HepG2 (cell line): Measurements from ENCODE around the gene CIAPIN1. TPM values are rescaled to one million over a fixed set of nuclear protein-coding genes. Genes with fewer than 3 reads are reported as not detected.
A peak's percentile ranks its signal among the peaks of the same experiment; 100 is the strongest.

ENCODE experiments used
- ARNT2 ChIP-seq: sonication (generic); formaldehyde crosslinking; IDR thresholded peaks from 2 replicates; pipeline ENCODE4 v1.8.0; 2022; ENCODE audit warnings: mild to moderate bottlenecking, low read depth, missing genetic modification reagents, moderate library complexity
- BRD4 ChIP-seq: sonication (generic); formaldehyde crosslinking; IDR thresholded peaks from 2 replicates; pipeline ENCODE4 v1.4.0; 2020; ENCODE audit warnings: missing genetic modification reagents
- CREB1 ChIP-seq, 2 experiments: fragments of 450-650 bp in 1 of 2; IDR thresholded peaks; 2 replicates each; pipeline ENCODE4 v1.6.1; 2016 to 2017; ENCODE audit warnings: control low read depth in 1 of 2, mild to moderate bottlenecking in 1 of 2, missing compliant biosample characterization in 1 of 2, missing genetic modification characterization in 1 of 2
- HIC2 ChIP-seq: sonication (generic); formaldehyde crosslinking; IDR thresholded peaks from 2 replicates; pipeline ENCODE4 v1.9.0; 2022; ENCODE audit warnings: low read depth, missing genetic modification reagents
- HOXA7 ChIP-seq: sonication (generic); formaldehyde crosslinking; IDR thresholded peaks from 2 replicates; pipeline ENCODE4 v1.8.1; 2022; ENCODE audit warnings: mild to moderate bottlenecking, missing genetic modification reagents, moderate library complexity
- MATR3 ChIP-seq: sonication (generic); formaldehyde crosslinking; IDR thresholded peaks from 2 replicates; pipeline ENCODE4 v1.4.0; 2020; ENCODE audit warnings: missing genetic modification reagents
- MTERF4 ChIP-seq: sonication (generic); formaldehyde crosslinking; IDR thresholded peaks from 2 replicates; pipeline ENCODE4 v1.8.0; 2023; ENCODE audit warnings: mild to moderate bottlenecking, missing genetic modification reagents
- NFKBIZ ChIP-seq: IDR thresholded peaks from 2 replicates; pipeline ENCODE4 v1.6.1; 2018; ENCODE audit warnings: missing genetic modification reagents, missing compliant biosample characterization
- PRDM15 ChIP-seq: sonication (generic); formaldehyde crosslinking; IDR thresholded peaks from 2 replicates; pipeline ENCODE4 v1.4.0; 2020; ENCODE audit warnings: missing genetic modification reagents
- RFXAP ChIP-seq: sonication (generic); formaldehyde crosslinking; IDR thresholded peaks from 2 replicates; pipeline ENCODE4 v1.4.0; 2020; ENCODE audit warnings: missing genetic modification reagents, borderline replicate concordance
- RXRB ChIP-seq: IDR thresholded peaks from 2 replicates; pipeline ENCODE4 v1.6.1; 2016; ENCODE audit warnings: borderline replicate concordance, missing genetic modification reagents, missing compliant biosample characterization
- SRF ChIP-seq: IDR thresholded peaks from 2 replicates; pipeline ENCODE4 v1.6.1; 2011; ENCODE audit warnings: mild to moderate bottlenecking, low read depth, low read length, moderate library complexity
- TBL1XR1 ChIP-seq: fragments of 150-350 bp; IDR thresholded peaks from 2 replicates; pipeline ENCODE4 v1.6.1; 2014; ENCODE audit warnings: borderline replicate concordance, low read length; ENCODE audit not compliant: partially characterized antibody
- YEATS4 ChIP-seq: sonication (generic); formaldehyde crosslinking; IDR thresholded peaks from 2 replicates; pipeline ENCODE4 v1.4.0; 2020; ENCODE audit warnings: missing genetic modification reagents, borderline replicate concordance
- ZFP36L1 ChIP-seq: sonication (generic); formaldehyde crosslinking; IDR thresholded peaks from 2 replicates; pipeline ENCODE4 v1.8.0; 2022; ENCODE audit warnings: mild to moderate bottlenecking, missing genetic modification reagents, moderate library complexity
- ZNF264 ChIP-seq: sonication (generic); formaldehyde crosslinking; IDR thresholded peaks from 2 replicates; pipeline ENCODE4 v1.4.0; 2020; ENCODE audit warnings: missing genetic modification reagents
- ZNF296 ChIP-seq: sonication (generic); formaldehyde crosslinking; conservative IDR thresholded peaks from 2 replicates; pipeline ENCODE4 v1.5.0; 2020; ENCODE audit warnings: mild to moderate bottlenecking, missing genetic modification reagents
- ZNF367 ChIP-seq: sonication (generic); formaldehyde crosslinking; IDR thresholded peaks from 2 replicates; pipeline ENCODE4 v1.4.0; 2020; ENCODE audit warnings: missing genetic modification reagents, borderline replicate concordance
- ZNF546 ChIP-seq: sonication (generic); formaldehyde crosslinking; conservative IDR thresholded peaks from 2 replicates; pipeline ENCODE4 v1.8.1; 2023; ENCODE audit warnings: mild to moderate bottlenecking, missing genetic modification reagents
- ZNF724P ChIP-seq: sonication (generic); formaldehyde crosslinking; IDR thresholded peaks from 2 replicates; pipeline ENCODE4 v1.8.0; 2022; ENCODE audit warnings: missing genetic modification reagents, borderline replicate concordance
- ZNF878 ChIP-seq: sonication (generic); formaldehyde crosslinking; IDR thresholded peaks from 2 replicates; pipeline ENCODE4 v1.8.1; 2023; ENCODE audit warnings: mild to moderate bottlenecking, missing genetic modification reagents, moderate library complexity
- ZSCAN22 ChIP-seq: sonication (generic); formaldehyde crosslinking; IDR thresholded peaks from 2 replicates; pipeline ENCODE4 v1.4.0; 2020; ENCODE audit warnings: mild to moderate bottlenecking, missing genetic modification reagents
- polyA plus RNA-seq, 8 experiments: library from polyadenylated mRNA; depleted of rRNA in 3 of 8; stranded (reverse) in 7 of 8; unstranded in 1 of 8; fragments of >200 nt; fragmentation: Illumina TruSeq in 4 of 8; extraction: Trizol in 4 of 8; gene quantifications; 2 replicates each; pipeline versions ENCODE4 v1.2.1 to v1.2.3, GENCODE V29; 2011 to 2016; ENCODE audit warnings: low read depth in 4 of 8, missing spikeins in 1 of 8, mixed read lengths in 1 of 8; ENCODE audit not compliant: insufficient read depth in 1 of 8
- total RNA-seq, 5 experiments: library from RNA; depleted of rRNA; stranded (reverse); fragments of >200 nt; fragmentation: Illumina TruSeq; extraction: Trizol; gene quantifications; 2 replicates each; pipeline ENCODE4 v1.2.3, GENCODE V29; 2016; ENCODE audit warnings: low read depth in 1 of 5

The CIAPIN1 gene
- total and polyA plus RNA-seq, 2 of the 13 experiments (the other 11 are each of a cell fraction or from before 2014, with no cell fraction given): 69.3 to 89.7 TPM

- TF ChIP-seq PRDM15 (CRISPR knock-in tag) (peak; percentile 43; the same call in 1 of the 2 replicates), TBL1XR1 (no peak), YEATS4 (no peak), ZFP36L1 (no peak), NFKBIZ (CRISPR knock-in tag) (0 out of 2 replicates have a peak, but pooled peaks have one; percentile 40), ARNT2 (no peak), ZNF296 (no peak), ZSCAN22 (CRISPR knock-in tag) (peak; percentile 30; the same call in 1 of the 2 replicates), MATR3 (CRISPR knock-in tag) (no peak), HOXA7 (no peak), RFXAP (no peak), BRD4 (CRISPR knock-in tag) (no peak), CREB1 (IDR thresholded peaks at IDR 0.05) (no peak), CREB1 (CRISPR knock-in tag; IDR thresholded peaks at IDR 0.05) (no peak), ZNF367 (CRISPR knock-in tag) (no peak), ZNF546 (CRISPR knock-in tag) (no peak), ZNF264 (no peak), ZNF724P (CRISPR knock-in tag) (no peak), SRF (no peak), MTERF4 (CRISPR knock-in tag) (no peak), ZNF878 (CRISPR knock-in tag) (no peak), HIC2 (no peak), RXRB (peak; percentile 49; the same call in 1 of the 2 replicates)
Measured at GRCh38 chr16:57422026-57422944, 24.9 kb downstream of the CIAPIN1 start (continued).
